GM21737 (cell line): ENCODE measurements around the gene DMXL2.
"Not testable (repeated sequence)": the region's sequence is repeated elsewhere in the genome, so short reads cannot be mapped to it uniquely, and the experiment has no call there.

Source experiments
- ATAC-seq: cut with Tn5 transposase; IDR thresholded peaks from one replicate; pipeline ENCODE4 v1.9.1; 2021; ENCODE audit warnings: mild to moderate bottlenecking, moderate library complexity; ENCODE audit not compliant: unreplicated experiment

DMXL2 gene

GRCh38 chr15:51622604-51623370 is at the start of gene DMXL2:
DMXL2 (minus strand) TSS chr15:51622771; CDS start chr15:51622545, 226 bp downstream.
- peak; percentile 31 for ATAC-seq

GRCh38 chr15:51672155-51672687 is 49.6 kb upstream of the DMXL2 start:
- ATAC-seq: no peak

- ATAC-seq: no peak
Measured at GRCh38 chr15:51669381-51669780, 46.8 kb upstream of the DMXL2 start.

- no peak for ATAC-seq
Measured at GRCh38 chr15:51668446-51668845, 45.9 kb upstream of the DMXL2 start.

GRCh38 chr15:51667478-51667877 is 44.9 kb upstream of the DMXL2 start:
- ATAC-seq: no peak

GRCh38 chr15:51661072-51661471 is 38.5 kb upstream of the DMXL2 start:
- no peak for ATAC-seq

- no peak for ATAC-seq
Measured at GRCh38 chr15:51658664-51659063, 36.1 kb upstream of the DMXL2 start.

GRCh38 chr15:51655401-51656057 is 33.0 kb upstream of the DMXL2 start:
- ATAC-seq: not testable (repeated sequence)

- ATAC-seq: no peak
Measured at GRCh38 chr15:51652084-51652668, 29.6 kb upstream of the DMXL2 start.

GRCh38 chr15:51649659-51650521 is 27.3 kb upstream of the DMXL2 start:
- ATAC-seq: no peak

- not testable (repeated sequence) for ATAC-seq
Measured at GRCh38 chr15:51648643-51649042, 26.1 kb upstream of the DMXL2 start.

GRCh38 chr15:51648101-51648500 is 25.5 kb upstream of the DMXL2 start:
- not testable (repeated sequence) for ATAC-seq

- ATAC-seq: no peak
Measured at GRCh38 chr15:51647128-51647562, 24.6 kb upstream of the DMXL2 start.

- no peak for ATAC-seq
Measured at GRCh38 chr15:51642696-51643095, 20.1 kb upstream of the DMXL2 start.

GRCh38 chr15:51641490-51642130 is 19.0 kb upstream of the DMXL2 start:
- ATAC-seq: no peak

- ATAC-seq: no peak
Measured at GRCh38 chr15:51634591-51635198, 12.1 kb upstream of the DMXL2 start.

GRCh38 chr15:51629612-51630011 is 7.0 kb upstream of the DMXL2 start:
- no peak for ATAC-seq

- peak; percentile 36 for ATAC-seq
Measured at GRCh38 chr15:51625236-51625635, 2.7 kb upstream of the DMXL2 start.

GRCh38 chr15:51624022-51624421 is 1.5 kb upstream of the DMXL2 start:
- no peak for ATAC-seq
